Astrocyte of the cerebellum (primary cell): ENCODE results near the gene DDIT3.
A peak's percentile ranks its signal among the peaks of the same experiment; 100 is the strongest.
"Not testable (repeated sequence)": the region's sequence is repeated elsewhere in the genome, so short reads cannot be mapped to it uniquely, and the experiment has no call there.

Experiments
- DNase-seq: peaks from one replicate; pipeline ENCODE4 v3.0.0-alpha.2; 2011; ENCODE audit warnings: low read depth
- H3K4me3 ChIP-seq: 2 replicates; pipeline ENCODE4 v1.5.1; 2011; ENCODE audit warnings: mild to moderate bottlenecking, low read depth, low read length, moderate library complexity
- CTCF ChIP-seq: IDR thresholded peaks from 2 replicates; pipeline ENCODE4 v1.5.1; 2012; ENCODE audit warnings: low read length, low read depth, moderate library complexity, mild to moderate bottlenecking; ENCODE audit errors: missing control alignments
- in situ Hi-C: cut with HindIII; loops from 2 replicates; pipeline ENCODE4 v1.10.0; 2017; ENCODE audit warnings: low sequenced_read_pairs

Gene DDIT3

GRCh38 chr12:57498571-57498970 is 21.7 kb downstream of the DDIT3 start:
- no peak for DNase-seq
- H3K4me3 ChIP-seq: no peak overlapping the region
- in situ Hi-C loops: no loop called here
- no peak for TF ChIP-seq CTCF

GRCh38 chr12:57498132-57498502 is 22.2 kb downstream of the DDIT3 start:
- in situ Hi-C loops: no loop called here
- no peak for TF ChIP-seq CTCF
- DNase-seq: no peak
- no peak overlapping the region for H3K4me3 ChIP-seq

DNA sequence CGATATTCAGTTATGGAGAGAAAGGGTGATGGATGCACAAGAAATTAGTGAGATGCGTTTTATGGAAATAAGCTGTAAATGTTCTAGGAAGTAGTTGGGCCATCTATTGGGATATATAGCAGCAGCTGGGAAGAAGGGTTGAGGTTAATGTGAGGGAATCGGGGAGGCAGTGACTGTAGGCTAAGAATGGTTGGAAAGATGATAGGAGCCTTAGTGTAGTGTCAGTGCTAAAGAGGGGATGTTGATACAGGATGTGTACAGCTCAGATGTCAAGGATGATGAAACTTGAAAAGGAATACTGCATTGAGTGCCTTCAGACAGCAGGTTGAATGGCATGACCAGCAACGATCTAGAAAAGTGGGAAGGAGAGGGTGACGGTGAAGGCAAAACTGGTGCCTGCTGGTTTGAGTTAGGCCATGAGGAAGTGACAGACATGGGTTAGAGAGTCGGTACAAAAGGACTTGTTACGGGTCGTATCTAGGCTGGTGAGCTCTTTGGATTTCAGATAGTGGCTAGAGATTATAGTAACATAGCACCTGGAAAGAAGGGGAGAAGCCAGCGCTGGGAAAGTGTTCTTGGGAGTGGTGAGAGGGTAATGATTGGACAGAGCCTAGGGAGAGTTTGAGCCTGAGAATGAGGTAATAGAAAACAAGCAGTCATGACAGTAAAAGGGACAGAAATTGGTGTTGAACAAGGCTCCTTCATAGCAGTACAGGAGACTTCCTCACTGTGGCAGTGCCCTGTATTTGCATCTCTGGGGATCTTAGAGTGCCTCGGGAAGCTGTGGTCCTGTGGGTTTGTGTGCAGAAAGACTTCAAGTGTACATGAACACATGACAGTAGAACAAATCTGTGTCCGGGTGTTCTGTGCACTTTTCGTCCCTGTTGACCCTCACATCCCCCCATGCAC is 22.8 kb downstream of the DDIT3 start:
- no peak for DNase-seq
- H3K4me3 ChIP-seq: no peak overlapping the region
- no peak for TF ChIP-seq CTCF
- in situ Hi-C loops: no loop called here

DNA sequence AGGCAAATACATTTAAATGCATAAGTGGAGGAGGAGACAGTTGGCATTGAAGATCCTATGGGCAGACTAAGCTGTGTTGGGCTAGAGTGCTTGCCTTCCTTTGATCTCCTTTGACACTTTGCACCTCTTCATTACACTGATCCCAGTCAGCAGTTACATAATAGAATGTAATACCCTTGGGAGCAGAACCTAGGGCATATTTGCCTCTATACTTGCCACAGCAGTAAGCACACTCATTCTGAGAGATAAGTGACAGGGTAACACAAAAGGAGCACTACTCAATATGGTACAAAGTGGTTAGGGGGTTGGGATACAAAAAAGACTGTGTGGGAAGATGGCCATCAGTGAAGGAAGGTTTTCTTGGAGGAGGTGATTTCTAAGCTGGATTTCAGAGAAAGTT is 23.5 kb downstream of the DDIT3 start:
- in situ Hi-C loops: no loop called here
- no peak for TF ChIP-seq CTCF
- no peak overlapping the region for H3K4me3 ChIP-seq
- no peak for DNase-seq

- DNase-seq, H3K4me3 ChIP-seq, in situ Hi-C loops: not testable (repeated sequence)
Observed at GRCh38 chr12:57495051-57495701, 25.1 kb downstream of the DDIT3 start.

GRCh38 chr12:57491393-57492280 is 28.7 kb downstream of the DDIT3 start:
- peak; percentile 10 for TF ChIP-seq CTCF
- in situ Hi-C loops: no loop called here
- DNase-seq: no peak
- H3K4me3 ChIP-seq: no peak overlapping the region
